NCI-H774 (cell line): Measurements from ENCODE around the gene TBC1D2B.
"Not testable (repeated sequence)": the region's sequence is repeated elsewhere in the genome, so short reads cannot be mapped to it uniquely, and the experiment has no call there.

Source experiments
- DNase-seq: peaks from one replicate; lab custom pipeline; 2025; lab: John Stamatoyannopoulos, UW

TBC1D2B gene

GRCh38 chr15:78001656-78002055, 75.9 kb downstream of the TBC1D2B start:
- DNase-seq, result no peak

GRCh38 chr15:78000927-78001249, 76.6 kb downstream of the TBC1D2B start:
- DNase-seq, result no peak

GRCh38 chr15:78000091-78000926, 77.2 kb downstream of the TBC1D2B start:
- no peak for DNase-seq

GRCh38 chr15:77999486-77999885, 78.0 kb downstream of the TBC1D2B start:
- DNase-seq, result no peak

GRCh38 chr15:77998592-77998991, 78.9 kb downstream of the TBC1D2B start:
- no peak for DNase-seq

- not testable (repeated sequence) for DNase-seq
Observed at GRCh38 chr15:77997761-77998554, 79.6 kb downstream of the TBC1D2B start.

- DNase-seq, result not testable (repeated sequence)
Observed at GRCh38 chr15:77997221-77997620, 80.3 kb downstream of the TBC1D2B start.

GRCh38 chr15:77996713-77997171, 80.8 kb downstream of the TBC1D2B start:
- not testable (repeated sequence) for DNase-seq

GRCh38 chr15:77996226-77996625, 81.3 kb downstream of the TBC1D2B start:
- DNase-seq, result not testable (repeated sequence)

- not testable (repeated sequence) for DNase-seq
Observed at GRCh38 chr15:77995537-77995918, 82.0 kb downstream of the TBC1D2B start.

- DNase-seq, result not testable (repeated sequence)
Observed at GRCh38 chr15:77994893-77995536, 82.5 kb downstream of the TBC1D2B start.

- not testable (repeated sequence) for DNase-seq
Observed at GRCh38 chr15:77993970-77994693, 83.4 kb downstream of the TBC1D2B start.

GRCh38 chr15:77993374-77993911, 84.1 kb downstream of the TBC1D2B start:
- DNase-seq, result no peak

GRCh38 chr15:77992356-77993222, 84.9 kb downstream of the TBC1D2B start:
- no peak for DNase-seq

- DNase-seq, result not testable (repeated sequence)
Observed at GRCh38 chr15:77991658-77992201, 85.8 kb downstream of the TBC1D2B start.

- no peak for DNase-seq
Observed at GRCh38 chr15:77991029-77991406, 86.5 kb downstream of the TBC1D2B start.

GRCh38 chr15:77989296-77990143, 88.0 kb downstream of the TBC1D2B start:
- DNase-seq, result no peak

GRCh38 chr15:77988347-77989295, 88.9 kb downstream of the TBC1D2B start:
- DNase-seq, result no peak
